Panc1 (cell line): ENCODE results near the gene KMT2C. TPM values are rescaled to one million over a fixed set of nuclear protein-coding genes. Genes with fewer than 3 reads are reported as not detected.
"Not testable (repeated sequence)": the region's sequence is repeated elsewhere in the genome, so short reads cannot be mapped to it uniquely, and the experiment has no call there.

ENCODE experiments used
- ATAC-seq: fragments of 200-7000 bp; cut with Tn5 transposase; 2 replicates; pipeline ENCODE4 v1.9.1; 2020; ENCODE audit warnings: mild to moderate bottlenecking, moderate library complexity
- BruUV-seq: library from RNA; stranded (reverse); fragments of 400-500 nt; replicated peaks from 2 replicates; lab custom pipeline; 2021; lab: Mats Ljungman, UMichigan
- CTCF ChIA-PET: fragments of 300-600 bp; sonication (Branson Sonifier 250); formaldehyde crosslinking; loops from one replicate; lab custom pipeline; 2022; ENCODE audit warnings: antibody characterized with exemption; lab: Charles Lee
- POLR2A ChIA-PET: fragments of 300-600 bp; sonication (Branson Sonifier 250); formaldehyde crosslinking; loops from one replicate; lab custom pipeline; 2022; ENCODE audit warnings: antibody characterized with exemption; lab: Charles Lee
- DNase-seq: peaks from one replicate; pipeline ENCODE4 v3.0.0-alpha.2; 2010; ENCODE audit warnings: low read depth, low spot score
- H3K27ac ChIP-seq: 2 replicates; pipeline ENCODE4 v1.5.1; 2011; ENCODE audit warnings: mild to moderate bottlenecking, low read length, inconsistent platforms
- H3K27me3 ChIP-seq: fragments of 200-500 bp; sonication (Bioruptor generic); 2 replicates; pipeline ENCODE4 v1.6.0; 2014; ENCODE audit warnings: low read length, inconsistent platforms; ENCODE audit not compliant: control insufficient read depth, insufficient read depth
- H3K36me3 ChIP-seq: fragments of 200-500 bp; sonication (Bioruptor generic); 2 replicates; pipeline ENCODE4 v1.5.1; 2014; ENCODE audit warnings: inconsistent platforms, mild to moderate bottlenecking, low read length, moderate library complexity; ENCODE audit not compliant: control insufficient read depth, insufficient read depth
- H3K4me1 ChIP-seq: 2 replicates; pipeline ENCODE4 v1.5.1; 2011; ENCODE audit warnings: inconsistent platforms, mild to moderate bottlenecking, low read length, moderate library complexity; ENCODE audit not compliant: control insufficient read depth, insufficient read depth
- H3K4me3 ChIP-seq, 2 experiments: 2 replicates each; pipeline ENCODE4 v1.5.1; 2011 to 2012; ENCODE audit warnings: low read depth in 2 of 2, low read length in 2 of 2, mild to moderate bottlenecking in 2 of 2, inconsistent platforms in 1 of 2, moderate library complexity in 1 of 2
- H3K9me3 ChIP-seq: fragments of 200-500 bp; sonication (Bioruptor generic); 2 replicates; pipeline ENCODE4 v1.5.1; 2014; ENCODE audit warnings: low read depth, mild to moderate bottlenecking, inconsistent platforms, low read length, moderate library complexity; ENCODE audit not compliant: control insufficient read depth, insufficient read depth
- POLR2AphosphoS5 ChIP-seq: IDR thresholded peaks from 2 replicates; pipeline ENCODE4 v1.6.1; 2012; ENCODE audit warnings: mild to moderate bottlenecking, low read depth, low read length, moderate library complexity
- SIN3A ChIP-seq: IDR thresholded peaks from 2 replicates; pipeline ENCODE4 v1.6.1; 2012; ENCODE audit warnings: low read depth, mild to moderate bottlenecking, low read length, moderate library complexity, borderline replicate concordance; ENCODE audit not compliant: insufficient read depth
- TCF7L2 ChIP-seq: IDR thresholded peaks from 2 replicates; pipeline ENCODE4 v1.6.1; 2011; ENCODE audit warnings: mild to moderate bottlenecking, low read depth, low read length, inconsistent platforms
- in situ Hi-C: cut with HindIII; loops from 2 replicates; pipeline ENCODE4 v1.10.0; 2016; ENCODE audit warnings: low sequenced_read_pairs, low pct_unique_long_range_greater_than_20kb
- intact Hi-C: fragments of 100-400 bp; cut with micrococcal nuclease; formaldehyde crosslinking; loops from one replicate; pipeline ENCODE4 v1.10.0; 2022; ENCODE audit not compliant: unreplicated experiment
- total RNA-seq: library from RNA; stranded (reverse); gene quantifications from one replicate; pipeline ENCODE4 v1.2.1, GENCODE V29; 2021; ENCODE audit not compliant: unreplicated experiment
- TF ChIP-seq, protein P1 (sequence below), 2 experiments: IDR thresholded peaks; 2 replicates each; pipeline ENCODE4 v1.6.1; 2011 to 2012; ENCODE audit warnings: low read depth in 2 of 2, control low read depth in 1 of 2, low read length in 1 of 2, mild to moderate bottlenecking in 1 of 2, moderate library complexity in 1 of 2; ENCODE audit not compliant: insufficient read depth in 1 of 2
- TF ChIP-seq, protein P2 (sequence below): fragments of 450-650 bp; IDR thresholded peaks from 2 replicates; pipeline ENCODE4 v1.5.1; 2017; ENCODE audit warnings: mild to moderate bottlenecking

Gene KMT2C
- total RNA-seq, 1 experiment from 2014 or later: 42.5 TPM

DNA sequence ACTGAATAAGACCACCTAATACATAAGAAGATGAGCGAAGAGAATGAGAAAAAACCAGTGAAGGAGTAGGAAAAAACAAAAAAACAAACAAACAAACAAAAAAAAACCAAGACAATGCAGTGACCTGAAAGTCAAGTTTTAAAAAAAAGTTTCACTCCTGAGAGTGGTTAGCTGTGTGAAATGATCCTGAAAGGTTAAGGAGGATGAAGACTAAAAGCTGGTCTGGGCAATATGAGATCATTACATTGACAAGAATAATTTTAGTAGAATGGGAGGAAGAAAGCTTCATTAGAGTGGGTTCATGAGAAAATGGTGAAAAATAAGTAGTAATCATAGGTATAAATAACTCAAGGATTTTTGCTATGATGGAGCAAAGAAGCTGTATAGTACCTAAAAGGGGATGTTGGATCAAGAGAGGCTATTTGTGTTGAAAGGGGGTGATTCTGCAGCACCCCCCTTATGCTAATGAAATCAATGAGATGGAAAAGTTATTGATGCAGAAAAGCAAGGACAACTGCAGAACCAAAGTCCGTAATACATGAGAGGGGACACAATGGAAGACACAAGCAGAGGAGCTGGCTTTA, 80.2 kb downstream of the KMT2C start:
- no peak overlapping the region for H3K27ac ChIP-seq
- no peaks in the 10 kb centered on the region for H3K36me3 ChIP-seq
- no TSS peak for BruUV-seq
- ChIA-PET POLR2A (interaction anchor here (0.6 to 0.8 kb wide), 2 partner anchors 153 to 369 kb away, joined by 3 read pairs; no protein-coding TSS in a partner anchor), CTCF (no interaction called here)
- H3K4me3 ChIP-seq: no peak overlapping the region
- H3K9me3 ChIP-seq: no peaks in the 10 kb centered on the region
- H3K4me1 ChIP-seq: no peaks in the 10 kb centered on the region
- intact Hi-C loops (no loop called here), in situ Hi-C loops (no loop called here)
- TF ChIP-seq, protein P1, sequence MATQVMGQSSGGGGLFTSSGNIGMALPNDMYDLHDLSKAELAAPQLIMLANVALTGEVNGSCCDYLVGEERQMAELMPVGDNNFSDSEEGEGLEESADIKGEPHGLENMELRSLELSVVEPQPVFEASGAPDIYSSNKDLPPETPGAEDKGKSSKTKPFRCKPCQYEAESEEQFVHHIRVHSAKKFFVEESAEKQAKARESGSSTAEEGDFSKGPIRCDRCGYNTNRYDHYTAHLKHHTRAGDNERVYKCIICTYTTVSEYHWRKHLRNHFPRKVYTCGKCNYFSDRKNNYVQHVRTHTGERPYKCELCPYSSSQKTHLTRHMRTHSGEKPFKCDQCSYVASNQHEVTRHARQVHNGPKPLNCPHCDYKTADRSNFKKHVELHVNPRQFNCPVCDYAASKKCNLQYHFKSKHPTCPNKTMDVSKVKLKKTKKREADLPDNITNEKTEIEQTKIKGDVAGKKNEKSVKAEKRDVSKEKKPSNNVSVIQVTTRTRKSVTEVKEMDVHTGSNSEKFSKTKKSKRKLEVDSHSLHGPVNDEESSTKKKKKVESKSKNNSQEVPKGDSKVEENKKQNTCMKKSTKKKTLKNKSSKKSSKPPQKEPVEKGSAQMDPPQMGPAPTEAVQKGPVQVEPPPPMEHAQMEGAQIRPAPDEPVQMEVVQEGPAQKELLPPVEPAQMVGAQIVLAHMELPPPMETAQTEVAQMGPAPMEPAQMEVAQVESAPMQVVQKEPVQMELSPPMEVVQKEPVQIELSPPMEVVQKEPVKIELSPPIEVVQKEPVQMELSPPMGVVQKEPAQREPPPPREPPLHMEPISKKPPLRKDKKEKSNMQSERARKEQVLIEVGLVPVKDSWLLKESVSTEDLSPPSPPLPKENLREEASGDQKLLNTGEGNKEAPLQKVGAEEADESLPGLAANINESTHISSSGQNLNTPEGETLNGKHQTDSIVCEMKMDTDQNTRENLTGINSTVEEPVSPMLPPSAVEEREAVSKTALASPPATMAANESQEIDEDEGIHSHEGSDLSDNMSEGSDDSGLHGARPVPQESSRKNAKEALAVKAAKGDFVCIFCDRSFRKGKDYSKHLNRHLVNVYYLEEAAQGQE (IDR thresholded peaks at IDR 0.05; ENCODE audit: insufficient read depth in 1 of 2, low read depth in 2 of 2, low read length in 1 of 2): no peak
- TF ChIP-seq SIN3A: no peak
- no peak for TF ChIP-seq TCF7L2
- TF ChIP-seq, protein P2, sequence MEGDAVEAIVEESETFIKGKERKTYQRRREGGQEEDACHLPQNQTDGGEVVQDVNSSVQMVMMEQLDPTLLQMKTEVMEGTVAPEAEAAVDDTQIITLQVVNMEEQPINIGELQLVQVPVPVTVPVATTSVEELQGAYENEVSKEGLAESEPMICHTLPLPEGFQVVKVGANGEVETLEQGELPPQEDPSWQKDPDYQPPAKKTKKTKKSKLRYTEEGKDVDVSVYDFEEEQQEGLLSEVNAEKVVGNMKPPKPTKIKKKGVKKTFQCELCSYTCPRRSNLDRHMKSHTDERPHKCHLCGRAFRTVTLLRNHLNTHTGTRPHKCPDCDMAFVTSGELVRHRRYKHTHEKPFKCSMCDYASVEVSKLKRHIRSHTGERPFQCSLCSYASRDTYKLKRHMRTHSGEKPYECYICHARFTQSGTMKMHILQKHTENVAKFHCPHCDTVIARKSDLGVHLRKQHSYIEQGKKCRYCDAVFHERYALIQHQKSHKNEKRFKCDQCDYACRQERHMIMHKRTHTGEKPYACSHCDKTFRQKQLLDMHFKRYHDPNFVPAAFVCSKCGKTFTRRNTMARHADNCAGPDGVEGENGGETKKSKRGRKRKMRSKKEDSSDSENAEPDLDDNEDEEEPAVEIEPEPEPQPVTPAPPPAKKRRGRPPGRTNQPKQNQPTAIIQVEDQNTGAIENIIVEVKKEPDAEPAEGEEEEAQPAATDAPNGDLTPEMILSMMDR: no peak
- no peak for TF ChIP-seq POLR2AphosphoS5
- H3K27me3 ChIP-seq: no peaks in the 10 kb centered on the region
- DNase-seq (no peak), ATAC-seq (no peak)

GRCh38 chr7:152354061-152354460, 81.7 kb downstream of the KMT2C start:
- intact Hi-C loops: no loop called here
- in situ Hi-C loops: no loop called here
- POLR2A ChIA-PET: no interaction called here
- ATAC-seq: no peak
- BruUV-seq: no TSS peak
- Histone ChIP-seq H3K4me1 (no peaks in the 10 kb centered on the region), H3K27me3 (no peaks in the 10 kb centered on the region), H3K36me3 (no peaks in the 10 kb centered on the region), H3K4me3 (no peak overlapping the region), H3K27ac (no peak overlapping the region), H3K9me3 (no peaks in the 10 kb centered on the region)
- no peak for DNase-seq
- CTCF ChIA-PET: no interaction called here
- no peak for TF ChIP-seq TCF7L2
- TF ChIP-seq, protein P1 (IDR thresholded peaks at IDR 0.05; ENCODE audit: insufficient read depth in 1 of 2, low read depth in 2 of 2, low read length in 1 of 2): no peak
- TF ChIP-seq SIN3A: no peak
- no peak for TF ChIP-seq POLR2AphosphoS5
- TF ChIP-seq, protein P2: no peak

DNA sequence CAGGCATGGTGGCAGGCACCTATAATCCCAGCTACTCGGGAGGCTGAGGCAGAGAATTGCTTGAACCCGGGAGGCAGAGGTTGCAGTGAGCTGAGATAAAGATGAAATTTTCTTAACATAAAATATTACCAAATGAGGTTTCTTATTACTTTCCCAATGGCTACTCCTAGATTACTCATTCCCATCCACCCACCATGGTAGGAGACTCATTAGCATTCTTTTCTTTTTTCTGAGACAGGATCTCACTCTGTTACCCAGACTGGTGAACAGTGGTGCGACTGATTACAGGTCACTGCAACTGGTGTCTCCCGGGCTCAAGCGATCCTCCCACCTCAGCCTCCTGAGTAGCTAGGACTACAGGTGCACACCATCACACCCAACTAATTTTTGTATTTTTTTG, 82.5 kb downstream of the KMT2C start:
- H3K27me3 ChIP-seq, H3K4me3 ChIP-seq, POLR2A ChIA-PET, ATAC-seq, BruUV-seq, H3K27ac ChIP-seq, H3K36me3 ChIP-seq, CTCF ChIA-PET, intact Hi-C loops, H3K4me1 ChIP-seq, DNase-seq, H3K9me3 ChIP-seq, in situ Hi-C loops: not testable (repeated sequence)

DNA sequence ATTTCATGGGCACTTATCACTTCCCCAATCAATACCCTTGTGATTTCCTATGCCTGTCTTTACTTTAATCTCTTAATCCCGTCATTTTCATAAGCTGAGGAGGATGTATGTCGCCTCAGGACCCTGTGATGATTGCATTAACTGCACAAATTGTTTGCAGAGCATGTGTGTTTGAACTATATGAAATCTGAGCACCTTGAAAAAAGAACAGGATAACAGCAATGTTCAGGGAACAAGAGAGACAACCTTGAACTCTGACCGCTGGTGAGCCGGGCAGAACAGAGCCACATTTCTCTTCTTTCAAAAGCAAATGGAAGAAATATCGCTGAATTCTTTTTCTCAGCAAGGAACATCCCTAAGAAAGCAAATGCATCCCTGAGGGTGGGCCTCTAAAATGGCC, 84.1 kb downstream of the KMT2C start:
- H3K4me1 ChIP-seq, DNase-seq, intact Hi-C loops, BruUV-seq, CTCF ChIA-PET, H3K27me3 ChIP-seq, H3K9me3 ChIP-seq, H3K27ac ChIP-seq, POLR2A ChIA-PET, in situ Hi-C loops, H3K4me3 ChIP-seq, ATAC-seq, H3K36me3 ChIP-seq: not testable (repeated sequence)
